HEK293 (cell line): ENCODE results near the gene SH3D19.

Experiments
- CTCF ChIA-PET: fragments of 350-600 bp; formaldehyde crosslinking; extraction: SDS; loops from one replicate; lab custom pipeline; 2021; ENCODE audit warnings: antibody characterized with exemption; lab: Yijun Ruan, JAX
- POLR2A ChIA-PET: fragments of 300-600 bp; formaldehyde crosslinking; extraction: SDS; loops from one replicate; lab custom pipeline; 2020; ENCODE audit warnings: antibody characterized with exemption, inconsistent platforms; lab: Yijun Ruan, JAX
- H3K27ac ChIP-seq: fragments of 200-500 bp; sonication (Bioruptor generic); 2 replicates; pipeline ENCODE4 v1.5.1; 2014; ENCODE audit warnings: low read depth, low read length, control low read depth, inconsistent platforms; ENCODE audit errors: extremely low read depth
- H3K36me3 ChIP-seq, 2 experiments: fragments of 200-500 bp in 1 of 2; sonication (Bioruptor generic) in 1 of 2; 1 replicate in 1 of 2; 2 replicates in 1 of 2; pipeline ENCODE4 v1.5.1; 2014 to 2017; ENCODE audit warnings: inconsistent platforms in 2 of 2, low read length in 2 of 2; ENCODE audit not compliant: control insufficient read depth in 2 of 2, insufficient read depth in 1 of 2
- H3K4me1 ChIP-seq: fragments of 200-500 bp; sonication (Bioruptor generic); 2 replicates; pipeline ENCODE4 v1.5.1; 2014; ENCODE audit warnings: mild to moderate bottlenecking, low read length, inconsistent platforms; ENCODE audit not compliant: control insufficient read depth, insufficient read depth
- H3K4me3 ChIP-seq: 2 replicates; pipeline ENCODE4 v1.5.1; 2011; ENCODE audit warnings: low read depth, mild to moderate bottlenecking, control low read depth, low read length, moderate library complexity
- H3K9me3 ChIP-seq: fragments of 200-500 bp; sonication (Bioruptor generic); 2 replicates; pipeline ENCODE4 v1.5.1; 2014; ENCODE audit warnings: low read depth, low read length, inconsistent platforms; ENCODE audit not compliant: control insufficient read depth, insufficient read depth
- GLI4 ChIP-seq: fragments of 450-650 bp; formaldehyde crosslinking; IDR thresholded peaks from 2 replicates; pipeline ENCODE4 v1.5.1; 2016; ENCODE audit warnings: missing biosample characterization, missing genetic modification characterization
- MEIS1 ChIP-seq: sonication (generic); formaldehyde crosslinking; IDR thresholded peaks from 2 replicates; pipeline ENCODE4 v1.8.1; 2022; ENCODE audit warnings: missing genetic modification reagents, mild to moderate bottlenecking, borderline replicate concordance
- ZBTB1 ChIP-seq: fragments of 450-650 bp; formaldehyde crosslinking; IDR thresholded peaks from 2 replicates; pipeline ENCODE4 v1.5.1; 2016; ENCODE audit warnings: missing biosample characterization, missing genetic modification characterization
- ZBTB20 ChIP-seq: fragments of 450-650 bp; formaldehyde crosslinking; IDR thresholded peaks from 2 replicates; pipeline ENCODE4 v1.5.1; 2016; ENCODE audit warnings: missing biosample characterization, missing genetic modification characterization
- ZIC2 ChIP-seq: fragments of 450-650 bp; formaldehyde crosslinking; IDR thresholded peaks from 2 replicates; pipeline ENCODE4 v1.5.1; 2016; ENCODE audit warnings: missing biosample characterization, missing genetic modification characterization
- ZNF114 ChIP-seq: fragments of 450-650 bp; formaldehyde crosslinking; IDR thresholded peaks from 2 replicates; pipeline ENCODE4 v1.5.0; 2017; ENCODE audit warnings: missing biosample characterization, missing genetic modification characterization
- ZNF184 ChIP-seq: fragments of 450-650 bp; IDR thresholded peaks from 2 replicates; pipeline ENCODE4 v1.5.1; 2018; ENCODE audit warnings: missing biosample characterization, mild to moderate bottlenecking, missing genetic modification characterization
- ZNF211 ChIP-seq: fragments of 450-650 bp; formaldehyde crosslinking; IDR thresholded peaks from 2 replicates; pipeline ENCODE4 v1.5.1; 2016; ENCODE audit warnings: low read depth, missing biosample characterization, missing genetic modification characterization
- ZNF292 ChIP-seq: fragments of 450-650 bp; formaldehyde crosslinking; IDR thresholded peaks from 2 replicates; pipeline ENCODE4 v1.5.1; 2016; ENCODE audit warnings: low read depth, missing biosample characterization, missing genetic modification characterization, borderline replicate concordance
- ZNF391 ChIP-seq: fragments of 450-650 bp; formaldehyde crosslinking; IDR thresholded peaks from 2 replicates; pipeline ENCODE4 v1.5.1; 2016; ENCODE audit warnings: low read depth, missing biosample characterization, missing genetic modification characterization, borderline replicate concordance
- ZNF514 ChIP-seq: fragments of 450-650 bp; formaldehyde crosslinking; IDR thresholded peaks from 2 replicates; pipeline ENCODE4 v1.5.1; 2016; ENCODE audit warnings: missing biosample characterization, missing genetic modification characterization
- ZNF654 ChIP-seq: fragments of 450-650 bp; formaldehyde crosslinking; IDR thresholded peaks from 2 replicates; pipeline ENCODE4 v1.5.1; 2016; ENCODE audit warnings: low read depth, missing biosample characterization, missing genetic modification characterization
- ZNF791 ChIP-seq: fragments of 450-650 bp; formaldehyde crosslinking; IDR thresholded peaks from 2 replicates; pipeline ENCODE4 v1.5.1; 2016; ENCODE audit warnings: missing biosample characterization, missing genetic modification characterization
- TF ChIP-seq, protein P1 (sequence below): fragments of 450-650 bp; formaldehyde crosslinking; IDR thresholded peaks from 2 replicates; pipeline ENCODE4 v1.5.1; 2016; ENCODE audit warnings: missing biosample characterization, missing genetic modification characterization
- TF ChIP-seq, protein P2 (sequence below): fragments of 450-650 bp; formaldehyde crosslinking; IDR thresholded peaks from 2 replicates; pipeline ENCODE4 v1.5.1; 2017; ENCODE audit warnings: missing biosample characterization, missing genetic modification characterization
- TF ChIP-seq, protein P3 (sequence below): fragments of 450-650 bp; formaldehyde crosslinking; IDR thresholded peaks from 2 replicates; pipeline ENCODE4 v1.5.1; 2016; ENCODE audit warnings: missing biosample characterization, missing genetic modification characterization
- TF ChIP-seq, protein P4 (sequence below): fragments of 450-650 bp; formaldehyde crosslinking; conservative IDR thresholded peaks from 2 replicates; pipeline ENCODE4 v1.5.1; 2016; ENCODE audit warnings: low read depth, missing biosample characterization, missing genetic modification characterization
- TF ChIP-seq, protein P5 (sequence below): fragments of 450-650 bp; formaldehyde crosslinking; IDR thresholded peaks from 2 replicates; pipeline ENCODE4 v1.5.1; 2016; ENCODE audit warnings: missing biosample characterization, missing genetic modification characterization
- TF ChIP-seq, protein P6 (sequence below): fragments of 450-650 bp; formaldehyde crosslinking; IDR thresholded peaks from 2 replicates; pipeline ENCODE4 v1.5.1; 2016; ENCODE audit warnings: missing biosample characterization, missing genetic modification characterization
- TF ChIP-seq, protein P7 (sequence below): fragments of 450-650 bp; IDR thresholded peaks from 2 replicates; pipeline ENCODE4 v1.5.1; 2018; ENCODE audit warnings: missing biosample characterization, mild to moderate bottlenecking, missing genetic modification characterization

The SH3D19 gene

DNA sequence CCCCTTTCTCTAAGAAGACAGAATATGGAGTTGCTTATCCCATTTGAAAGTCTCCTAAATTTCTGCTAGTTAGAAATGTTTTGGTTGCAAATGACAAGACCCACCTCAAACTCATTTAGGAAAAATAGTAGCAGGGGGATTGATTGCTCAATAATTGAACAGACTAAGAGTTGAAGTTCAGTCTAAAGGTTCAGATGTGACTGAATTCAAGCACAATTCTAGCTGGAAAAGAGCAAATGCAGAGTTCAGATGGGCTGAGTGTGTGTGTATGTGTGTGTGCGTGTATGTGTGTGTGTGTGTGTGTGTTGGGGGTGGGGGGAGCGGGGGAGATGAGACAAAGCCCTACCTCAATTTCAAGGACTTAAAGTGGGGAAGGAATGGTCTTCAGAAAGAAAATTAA is 35.7 kb upstream of the SH3D19 start:
- Histone ChIP-seq H3K27ac (no peak overlapping the region), H3K4me1 (no peaks in the 10 kb centered on the region), H3K4me3 (no peak overlapping the region), H3K36me3 (no peaks in the 10 kb centered on the region), H3K9me3 (no peaks in the 10 kb centered on the region)
- POLR2A ChIA-PET, result no interaction called here
- TF ChIP-seq, protein P1, sequence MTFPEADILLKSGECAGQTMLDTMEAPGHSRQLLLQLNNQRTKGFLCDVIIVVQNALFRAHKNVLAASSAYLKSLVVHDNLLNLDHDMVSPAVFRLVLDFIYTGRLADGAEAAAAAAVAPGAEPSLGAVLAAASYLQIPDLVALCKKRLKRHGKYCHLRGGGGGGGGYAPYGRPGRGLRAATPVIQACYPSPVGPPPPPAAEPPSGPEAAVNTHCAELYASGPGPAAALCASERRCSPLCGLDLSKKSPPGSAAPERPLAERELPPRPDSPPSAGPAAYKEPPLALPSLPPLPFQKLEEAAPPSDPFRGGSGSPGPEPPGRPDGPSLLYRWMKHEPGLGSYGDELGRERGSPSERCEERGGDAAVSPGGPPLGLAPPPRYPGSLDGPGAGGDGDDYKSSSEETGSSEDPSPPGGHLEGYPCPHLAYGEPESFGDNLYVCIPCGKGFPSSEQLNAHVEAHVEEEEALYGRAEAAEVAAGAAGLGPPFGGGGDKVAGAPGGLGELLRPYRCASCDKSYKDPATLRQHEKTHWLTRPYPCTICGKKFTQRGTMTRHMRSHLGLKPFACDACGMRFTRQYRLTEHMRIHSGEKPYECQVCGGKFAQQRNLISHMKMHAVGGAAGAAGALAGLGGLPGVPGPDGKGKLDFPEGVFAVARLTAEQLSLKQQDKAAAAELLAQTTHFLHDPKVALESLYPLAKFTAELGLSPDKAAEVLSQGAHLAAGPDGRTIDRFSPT (tag by site-specific recombination), result no peak
- TF ChIP-seq MEIS1, result no peak
- TF ChIP-seq, protein P2, sequence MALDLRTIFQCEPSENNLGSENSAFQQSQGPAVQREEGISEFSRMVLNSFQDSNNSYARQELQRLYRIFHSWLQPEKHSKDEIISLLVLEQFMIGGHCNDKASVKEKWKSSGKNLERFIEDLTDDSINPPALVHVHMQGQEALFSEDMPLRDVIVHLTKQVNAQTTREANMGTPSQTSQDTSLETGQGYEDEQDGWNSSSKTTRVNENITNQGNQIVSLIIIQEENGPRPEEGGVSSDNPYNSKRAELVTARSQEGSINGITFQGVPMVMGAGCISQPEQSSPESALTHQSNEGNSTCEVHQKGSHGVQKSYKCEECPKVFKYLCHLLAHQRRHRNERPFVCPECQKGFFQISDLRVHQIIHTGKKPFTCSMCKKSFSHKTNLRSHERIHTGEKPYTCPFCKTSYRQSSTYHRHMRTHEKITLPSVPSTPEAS (tag by site-specific recombination), result peak; percentile 78
- no peak for TF ChIP-seq ZNF514
- TF ChIP-seq ZNF391 (tag by site-specific recombination), result no peak
- TF ChIP-seq GLI4 (tag by site-specific recombination), result no peak
- TF ChIP-seq ZNF114 (tag by site-specific recombination), result no peak
- TF ChIP-seq, protein P3, sequence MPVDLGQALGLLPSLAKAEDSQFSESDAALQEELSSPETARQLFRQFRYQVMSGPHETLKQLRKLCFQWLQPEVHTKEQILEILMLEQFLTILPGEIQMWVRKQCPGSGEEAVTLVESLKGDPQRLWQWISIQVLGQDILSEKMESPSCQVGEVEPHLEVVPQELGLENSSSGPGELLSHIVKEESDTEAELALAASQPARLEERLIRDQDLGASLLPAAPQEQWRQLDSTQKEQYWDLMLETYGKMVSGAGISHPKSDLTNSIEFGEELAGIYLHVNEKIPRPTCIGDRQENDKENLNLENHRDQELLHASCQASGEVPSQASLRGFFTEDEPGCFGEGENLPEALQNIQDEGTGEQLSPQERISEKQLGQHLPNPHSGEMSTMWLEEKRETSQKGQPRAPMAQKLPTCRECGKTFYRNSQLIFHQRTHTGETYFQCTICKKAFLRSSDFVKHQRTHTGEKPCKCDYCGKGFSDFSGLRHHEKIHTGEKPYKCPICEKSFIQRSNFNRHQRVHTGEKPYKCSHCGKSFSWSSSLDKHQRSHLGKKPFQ, result no peak
- CTCF ChIA-PET, result interaction anchor here (0.9 to 2.9 kb wide), 2 partner anchors 85 to 245 kb away, joined by 3 to 11 read pairs; partner anchors contain the start of gene PRSS48

DNA sequence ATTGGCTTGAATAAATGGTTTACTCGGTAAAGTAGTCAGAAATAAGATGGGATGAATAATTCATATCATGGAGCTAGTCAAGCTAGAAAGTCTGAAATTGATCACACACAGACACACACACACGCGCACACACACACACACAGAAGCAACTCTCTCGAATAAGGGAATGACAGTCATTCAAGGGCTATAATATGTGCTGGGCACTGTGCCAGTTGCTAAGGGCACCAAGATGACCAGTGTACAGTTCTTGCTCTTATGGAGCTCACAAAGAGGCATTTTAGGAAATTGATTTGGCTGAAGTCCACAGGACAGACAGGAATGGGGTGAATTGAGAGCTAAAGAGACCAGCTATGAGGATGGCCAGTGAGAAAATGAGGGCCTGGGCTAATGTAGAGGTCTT is 34.2 kb upstream of the SH3D19 start:
- POLR2A ChIA-PET, result no interaction called here
- Histone ChIP-seq H3K27ac (no peak overlapping the region), H3K9me3 (no peaks in the 10 kb centered on the region), H3K4me3 (no peak overlapping the region), H3K36me3 (no peaks in the 10 kb centered on the region), H3K4me1 (no peaks in the 10 kb centered on the region)
- CTCF ChIA-PET, result interaction anchor here (0.6 to 1.5 kb wide), 4 partner anchors 82 to 256 kb away, joined by 3 to 5 read pairs (median 4); no protein-coding TSS in a partner anchor
- TF ChIP-seq, protein P4, sequence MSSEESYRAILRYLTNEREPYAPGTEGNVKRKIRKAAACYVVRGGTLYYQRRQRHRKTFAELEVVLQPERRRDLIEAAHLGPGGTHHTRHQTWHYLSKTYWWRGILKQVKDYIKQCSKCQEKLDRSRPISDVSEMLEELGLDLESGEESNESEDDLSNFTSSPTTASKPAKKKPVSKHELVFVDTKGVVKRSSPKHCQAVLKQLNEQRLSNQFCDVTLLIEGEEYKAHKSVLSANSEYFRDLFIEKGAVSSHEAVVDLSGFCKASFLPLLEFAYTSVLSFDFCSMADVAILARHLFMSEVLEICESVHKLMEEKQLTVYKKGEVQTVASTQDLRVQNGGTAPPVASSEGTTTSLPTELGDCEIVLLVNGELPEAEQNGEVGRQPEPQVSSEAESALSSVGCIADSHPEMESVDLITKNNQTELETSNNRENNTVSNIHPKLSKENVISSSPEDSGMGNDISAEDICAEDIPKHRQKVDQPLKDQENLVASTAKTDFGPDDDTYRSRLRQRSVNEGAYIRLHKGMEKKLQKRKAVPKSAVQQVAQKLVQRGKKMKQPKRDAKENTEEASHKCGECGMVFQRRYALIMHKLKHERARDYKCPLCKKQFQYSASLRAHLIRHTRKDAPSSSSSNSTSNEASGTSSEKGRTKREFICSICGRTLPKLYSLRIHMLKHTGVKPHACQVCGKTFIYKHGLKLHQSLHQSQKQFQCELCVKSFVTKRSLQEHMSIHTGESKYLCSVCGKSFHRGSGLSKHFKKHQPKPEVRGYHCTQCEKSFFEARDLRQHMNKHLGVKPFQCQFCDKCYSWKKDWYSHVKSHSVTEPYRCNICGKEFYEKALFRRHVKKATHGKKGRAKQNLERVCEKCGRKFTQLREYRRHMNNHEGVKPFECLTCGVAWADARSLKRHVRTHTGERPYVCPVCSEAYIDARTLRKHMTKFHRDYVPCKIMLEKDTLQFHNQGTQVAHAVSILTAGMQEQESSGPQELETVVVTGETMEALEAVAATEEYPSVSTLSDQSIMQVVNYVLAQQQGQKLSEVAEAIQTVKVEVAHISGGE (tag by site-specific recombination), result no peak
- TF ChIP-seq, protein P5, sequence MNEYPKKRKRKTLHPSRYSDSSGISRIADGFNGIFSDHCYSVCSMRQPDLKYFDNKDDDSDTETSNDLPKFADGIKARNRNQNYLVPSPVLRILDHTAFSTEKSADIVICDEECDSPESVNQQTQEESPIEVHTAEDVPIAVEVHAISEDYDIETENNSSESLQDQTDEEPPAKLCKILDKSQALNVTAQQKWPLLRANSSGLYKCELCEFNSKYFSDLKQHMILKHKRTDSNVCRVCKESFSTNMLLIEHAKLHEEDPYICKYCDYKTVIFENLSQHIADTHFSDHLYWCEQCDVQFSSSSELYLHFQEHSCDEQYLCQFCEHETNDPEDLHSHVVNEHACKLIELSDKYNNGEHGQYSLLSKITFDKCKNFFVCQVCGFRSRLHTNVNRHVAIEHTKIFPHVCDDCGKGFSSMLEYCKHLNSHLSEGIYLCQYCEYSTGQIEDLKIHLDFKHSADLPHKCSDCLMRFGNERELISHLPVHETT, result no peak
- no peak for TF ChIP-seq ZBTB20 (tag by site-specific recombination)
- TF ChIP-seq ZNF211, result no peak
- TF ChIP-seq, protein P6, sequence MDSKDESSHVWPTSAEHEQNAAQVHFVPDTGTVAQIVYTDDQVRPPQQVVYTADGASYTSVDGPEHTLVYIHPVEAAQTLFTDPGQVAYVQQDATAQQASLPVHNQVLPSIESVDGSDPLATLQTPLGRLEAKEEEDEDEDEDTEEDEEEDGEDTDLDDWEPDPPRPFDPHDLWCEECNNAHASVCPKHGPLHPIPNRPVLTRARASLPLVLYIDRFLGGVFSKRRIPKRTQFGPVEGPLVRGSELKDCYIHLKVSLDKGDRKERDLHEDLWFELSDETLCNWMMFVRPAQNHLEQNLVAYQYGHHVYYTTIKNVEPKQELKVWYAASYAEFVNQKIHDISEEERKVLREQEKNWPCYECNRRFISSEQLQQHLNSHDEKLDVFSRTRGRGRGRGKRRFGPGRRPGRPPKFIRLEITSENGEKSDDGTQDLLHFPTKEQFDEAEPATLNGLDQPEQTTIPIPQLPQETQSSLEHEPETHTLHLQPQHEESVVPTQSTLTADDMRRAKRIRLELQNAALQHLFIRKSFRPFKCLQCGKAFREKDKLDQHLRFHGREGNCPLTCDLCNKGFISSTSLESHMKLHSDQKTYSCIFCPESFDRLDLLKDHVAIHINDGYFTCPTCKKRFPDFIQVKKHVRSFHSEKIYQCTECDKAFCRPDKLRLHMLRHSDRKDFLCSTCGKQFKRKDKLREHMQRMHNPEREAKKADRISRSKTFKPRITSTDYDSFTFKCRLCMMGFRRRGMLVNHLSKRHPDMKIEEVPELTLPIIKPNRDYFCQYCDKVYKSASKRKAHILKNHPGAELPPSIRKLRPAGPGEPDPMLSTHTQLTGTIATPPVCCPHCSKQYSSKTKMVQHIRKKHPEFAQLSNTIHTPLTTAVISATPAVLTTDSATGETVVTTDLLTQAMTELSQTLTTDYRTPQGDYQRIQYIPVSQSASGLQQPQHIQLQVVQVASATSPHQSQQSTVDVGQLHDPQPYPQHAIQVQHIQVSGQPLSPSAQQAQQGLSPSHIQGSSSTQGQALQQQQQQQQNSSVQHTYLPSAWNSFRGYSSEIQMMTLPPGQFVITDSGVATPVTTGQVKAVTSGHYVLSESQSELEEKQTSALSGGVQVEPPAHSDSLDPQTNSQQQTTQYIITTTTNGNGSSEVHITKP (tag by site-specific recombination), result no peak
- TF ChIP-seq ZIC2 (tag by site-specific recombination), result no peak
- TF ChIP-seq ZBTB1, result no peak
- TF ChIP-seq ZNF654 (tag by site-specific recombination), result no peak
- TF ChIP-seq ZNF184 (tag by site-specific recombination), result no peak
- TF ChIP-seq, protein P7, sequence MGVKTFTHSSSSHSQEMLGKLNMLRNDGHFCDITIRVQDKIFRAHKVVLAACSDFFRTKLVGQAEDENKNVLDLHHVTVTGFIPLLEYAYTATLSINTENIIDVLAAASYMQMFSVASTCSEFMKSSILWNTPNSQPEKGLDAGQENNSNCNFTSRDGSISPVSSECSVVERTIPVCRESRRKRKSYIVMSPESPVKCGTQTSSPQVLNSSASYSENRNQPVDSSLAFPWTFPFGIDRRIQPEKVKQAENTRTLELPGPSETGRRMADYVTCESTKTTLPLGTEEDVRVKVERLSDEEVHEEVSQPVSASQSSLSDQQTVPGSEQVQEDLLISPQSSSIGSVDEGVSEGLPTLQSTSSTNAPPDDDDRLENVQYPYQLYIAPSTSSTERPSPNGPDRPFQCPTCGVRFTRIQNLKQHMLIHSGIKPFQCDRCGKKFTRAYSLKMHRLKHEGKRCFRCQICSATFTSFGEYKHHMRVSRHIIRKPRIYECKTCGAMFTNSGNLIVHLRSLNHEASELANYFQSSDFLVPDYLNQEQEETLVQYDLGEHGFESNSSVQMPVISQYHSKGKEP (tag by site-specific recombination), result no peak
- TF ChIP-seq ZNF791 (tag by site-specific recombination), result no peak
- TF ChIP-seq ZNF292, result no peak
